NCI-H146 (cell line): ENCODE measurements around the gene HIBCH.
A peak's percentile ranks its signal among the peaks of the same experiment; 100 is the strongest.
"Not testable (repeated sequence)": the region's sequence is repeated elsewhere in the genome, so short reads cannot be mapped to it uniquely, and the experiment has no call there.

ENCODE experiments used
- DNase-seq: peaks from one replicate; lab custom pipeline; 2025; lab: John Stamatoyannopoulos, UW

HIBCH gene

GRCh38 chr2:190185380-190185779 is 134.2 kb downstream of the HIBCH start:
- no peak for DNase-seq

- no peak for DNase-seq
Observed at GRCh38 chr2:190184460-190184859, 135.2 kb downstream of the HIBCH start.

- no peak for DNase-seq
Observed at GRCh38 chr2:190183539-190183938, 136.1 kb downstream of the HIBCH start.

- no peak for DNase-seq
Observed at GRCh38 chr2:190182071-190182524, 137.5 kb downstream of the HIBCH start.

- DNase-seq: no peak
Observed at GRCh38 chr2:190181123-190181669, 138.4 kb downstream of the HIBCH start.

- peak; percentile 64 for DNase-seq
Observed at GRCh38 chr2:190180313-190181122, 139.1 kb downstream of the HIBCH start.

- no peak for DNase-seq
Observed at GRCh38 chr2:190179754-190180312, 139.8 kb downstream of the HIBCH start.

GRCh38 chr2:190178066-190178722 is 141.4 kb downstream of the HIBCH start:
- no peak for DNase-seq

- no peak for DNase-seq
Observed at GRCh38 chr2:190177249-190178040, 142.2 kb downstream of the HIBCH start.

GRCh38 chr2:190173392-190173791 is 146.2 kb downstream of the HIBCH start:
- DNase-seq: no peak

GRCh38 chr2:190170673-190171072 is 149.0 kb downstream of the HIBCH start:
- DNase-seq: no peak

GRCh38 chr2:190169221-190170072 is 150.2 kb downstream of the HIBCH start:
- DNase-seq: no peak

- DNase-seq: no peak
Observed at GRCh38 chr2:190167702-190168101, 151.9 kb downstream of the HIBCH start.

GRCh38 chr2:190165491-190165890 is 154.1 kb downstream of the HIBCH start:
- no peak for DNase-seq

- no peak for DNase-seq
Observed at GRCh38 chr2:190162851-190163250, 156.8 kb downstream of the HIBCH start.

- no peak for DNase-seq
Observed at GRCh38 chr2:190159453-190159852, 160.2 kb downstream of the HIBCH start.

- DNase-seq: no peak
Observed at GRCh38 chr2:190158798-190159434, 160.7 kb downstream of the HIBCH start.

- not testable (repeated sequence) for DNase-seq
Observed at GRCh38 chr2:190157613-190158528, 161.8 kb downstream of the HIBCH start.

- no peak for DNase-seq
Observed at GRCh38 chr2:190156530-190157212, 163.0 kb downstream of the HIBCH start.
